Lung (tissue), 12 donors: Measurements from ENCODE around the gene BRAT1. TPM values are rescaled to one million over a fixed set of nuclear protein-coding genes. Genes with fewer than 3 reads are reported as not detected.

Experiments
- ATAC-seq: fragments of 200-7000 bp; cut with Tn5 transposase; one replicate; pipeline ENCODE4 v1.9.1; 2020; ENCODE audit warnings: moderate number of reproducible peaks; ENCODE audit not compliant: insufficient read depth, low FRiP score
- DNase-seq, 3 donors: peaks; one replicate each; pipeline ENCODE4 v3.0.0-alpha.2; 2013 to 2017
- H3K27ac ChIP-seq, 2 donors: one replicate each; pipeline ENCODE4 v1.5.1; 2013; ENCODE audit warnings: mild to moderate bottlenecking in 2 of 2, moderate library complexity in 2 of 2, control low read depth in 1 of 2, inconsistent platforms in 1 of 2, low read depth in 1 of 2, low read length in 1 of 2
- H3K27me3 ChIP-seq, 3 donors: one replicate each; pipeline ENCODE4 v1.5.1; 2013; ENCODE audit warnings: low read length in 2 of 3; ENCODE audit not compliant: control insufficient read depth in 3 of 3, insufficient read depth in 3 of 3
- H3K36me3 ChIP-seq, 4 donors: one replicate each; pipeline ENCODE4 v1.5.1; 2013; ENCODE audit warnings: low read length in 4 of 4, mild to moderate bottlenecking in 1 of 4, moderate library complexity in 1 of 4; ENCODE audit not compliant: control insufficient read depth in 4 of 4, insufficient read depth in 4 of 4
- H3K4me1 ChIP-seq, 5 donors: one replicate each; pipeline ENCODE4 v1.5.1; 2013; ENCODE audit warnings: low read length in 5 of 5, mild to moderate bottlenecking in 2 of 5, moderate library complexity in 1 of 5; ENCODE audit not compliant: control insufficient read depth in 5 of 5, insufficient read depth in 5 of 5
- H3K4me3 ChIP-seq: one replicate; pipeline ENCODE4 v1.5.1; 2013; ENCODE audit warnings: mild to moderate bottlenecking, control low read depth, moderate library complexity
- H3K9ac ChIP-seq, 2 donors: one replicate each; pipeline ENCODE4 v1.5.1; 2013; ENCODE audit warnings: low read length in 2 of 2, control low read depth in 1 of 2; ENCODE audit not compliant: insufficient read depth in 1 of 2
- H3K9me3 ChIP-seq, 4 donors: one replicate each; pipeline ENCODE4 v1.5.1; 2013; ENCODE audit warnings: low read length in 3 of 4, mild to moderate bottlenecking in 1 of 4, moderate library complexity in 1 of 4; ENCODE audit not compliant: control insufficient read depth in 4 of 4, insufficient read depth in 3 of 4
- CTCF ChIP-seq: IDR thresholded peaks from 2 replicates; pipeline ENCODE4 v1.5.1; 2012; ENCODE audit warnings: mild to moderate bottlenecking; ENCODE audit errors: control extremely low read depth, extremely low read depth
- WGBS, 2 donors: extraction: QIAGEN DNeasy Blood & Tissue Kit; methylation state at CpG; one replicate each; pipeline ENCODE4 v1.1.7; 2013; 5-methylcytosine and 5-hydroxymethylcytosine counted together
- polyA plus RNA-seq, 2 donors: library from polyadenylated mRNA; stranded (reverse); fragments of 200-250 nt; gene quantifications; one replicate each; pipeline ENCODE4 v1.2.1, GENCODE V29; 2013
- total RNA-seq, 2 donors: library from RNA; depleted of rRNA in 1 of 2; stranded (reverse); fragments of >200 nt in 1 of 2; gene quantifications; one replicate each; pipeline ENCODE4 v1.2.1, GENCODE V29; 2014 to 2021
- donor health status: control.
- donor health status: control.
- donor health status: Bipolar disorder and iron deficiency.
- donor health status: healthy.
- donor health status: DM: yes; HTN: yes; CAD: no.

The BRAT1 gene
- total and polyA plus RNA-seq, 4 donors = 23.2 to 30.4 (median 29.1) TPM

- DNase-seq (no peak), ATAC-seq (no peak)
- H3K9ac ChIP-seq = no peak overlapping the region
- 90 to 91% methylated on average over 20 to 27 of the region's 27 CpGs for WGBS, 2 donors
- no peaks in the 10 kb centered on the region for H3K4me1 ChIP-seq
- no peaks in the 10 kb centered on the region for H3K9me3 ChIP-seq
- H3K36me3 ChIP-seq = peaks cover 0 to 44% (median 17%) of the 10 kb centered on the region in 4 donors
- H3K27ac ChIP-seq = no peak overlapping the region
- no peak overlapping the region for H3K4me3 ChIP-seq
- H3K27me3 ChIP-seq = no peaks in the 10 kb centered on the region
- TF ChIP-seq CTCF = no peak
Measured at GRCh38 chr7:2595258-2595860, 40.0 kb upstream of the BRAT1 start.

GRCh38 chr7:2594599-2594998 is 39.3 kb upstream of the BRAT1 start:
- ATAC-seq (no peak), DNase-seq (no peak)
- Histone ChIP-seq H3K27ac (no peak overlapping the region), H3K9me3 (no peaks in the 10 kb centered on the region), H3K27me3 (no peaks in the 10 kb centered on the region), H3K36me3 (peaks cover 0 to 46% (median 17%) of the 10 kb centered on the region in 4 donors), H3K4me1 (no peaks in the 10 kb centered on the region), H3K4me3 (no peak overlapping the region), H3K9ac (no peak overlapping the region)
- no peak for TF ChIP-seq CTCF
- WGBS, 2 donors = 91 to 92% methylated on average over 10 of the region's 10 CpGs

GRCh38 chr7:2593036-2593727 is 37.9 kb upstream of the BRAT1 start:
- H3K9ac ChIP-seq = no peak overlapping the region
- H3K36me3 ChIP-seq = peaks cover 0 to 38% (median 12%) of the 10 kb centered on the region in 4 donors

More at GRCh38 chr7:2593036-2593727, 37.9 kb upstream of the BRAT1 start:
- Histone ChIP-seq H3K4me1 (no peaks in the 10 kb centered on the region), H3K9me3 (no peaks in the 10 kb centered on the region), H3K27me3 (no peaks in the 10 kb centered on the region), H3K4me3 (no peak overlapping the region), H3K27ac (no peak overlapping the region)
- WGBS, 2 donors = 96% methylated on average over 37 to 38 of the region's 38 CpGs
- DNase-seq = no peak
- no peak for ATAC-seq
- no peak for TF ChIP-seq CTCF
